SK-N-MC (cell line): ENCODE measurements around the gene SPATA46.

Source experiments
- DNase-seq: peaks from one replicate; pipeline ENCODE4 v3.0.0-alpha.2; 2011; ENCODE audit warnings: low read depth, low spot score
- H3K27ac ChIP-seq: fragments of 200-600 bp; sonication (generic); 2 replicates; pipeline ENCODE4 v1.5.1; 2016; ENCODE audit warnings: mixed run types
- H3K36me3 ChIP-seq: fragments of 200-600 bp; sonication (generic); 2 replicates; pipeline ENCODE4 v1.6.1; 2017; ENCODE audit warnings: antibody characterized with exemption, low read length, mixed read lengths; ENCODE audit not compliant: insufficient read depth
- H3K4me3 ChIP-seq: fragments of 200-600 bp; sonication (generic); 2 replicates; pipeline ENCODE4 v1.5.1; 2016
- H3K9ac ChIP-seq: fragments of 200-600 bp; sonication (generic); 2 replicates; pipeline ENCODE4 v1.8.0; 2017; ENCODE audit warnings: mixed run types, mixed read lengths; ENCODE audit not compliant: insufficient read length
- H3K9me3 ChIP-seq: fragments of 200-600 bp; sonication (generic); 2 replicates; pipeline ENCODE4 v1.6.1; 2017; ENCODE audit warnings: low read depth, mild to moderate bottlenecking, antibody characterized with exemption, low read length, moderate library complexity, mixed read lengths
- EZH2 ChIP-seq: fragments of 200-600 bp; sonication (generic); IDR thresholded peaks from one replicate; pipeline ENCODE4 v1.6.1; 2017; ENCODE audit warnings: antibody characterized with exemption
- FOXP2 ChIP-seq: optimal IDR thresholded peaks from 2 replicates; pipeline ENCODE3; 2011; ENCODE audit warnings: mild to moderate bottlenecking, moderate library complexity; ENCODE audit not compliant: insufficient read depth; ENCODE audit errors: extremely low read length, control extremely low read depth
- POLR2AphosphoS5 ChIP-seq: IDR thresholded peaks from 2 replicates; pipeline ENCODE4 v1.6.1; 2012; ENCODE audit warnings: mild to moderate bottlenecking, low read depth, low read length, borderline replicate concordance

SPATA46 gene

GRCh38 chr1:162383091-162383490 is 6.4 kb upstream of the SPATA46 start:
- H3K36me3 ChIP-seq = peaks cover 11% of the 10 kb centered on the region; the same call in 1 of the 2 replicates
- TF ChIP-seq FOXP2 (no peak), POLR2AphosphoS5 (no peak), EZH2 (no peak)
- H3K4me3 ChIP-seq = no peak overlapping the region
- no peak overlapping the region for H3K27ac ChIP-seq
- H3K9me3 ChIP-seq = no peaks in the 10 kb centered on the region
- no peak for DNase-seq
- H3K9ac ChIP-seq = no peak overlapping the region

- TF ChIP-seq FOXP2 = no peak
- no peak for TF ChIP-seq EZH2
- TF ChIP-seq POLR2AphosphoS5 = no peak
- Histone ChIP-seq H3K9me3 (no peaks in the 10 kb centered on the region), H3K9ac (no peak overlapping the region), H3K36me3 (peaks cover 11% of the 10 kb centered on the region; the same call in 1 of the 2 replicates), H3K27ac (no peak overlapping the region), H3K4me3 (no peak overlapping the region)
- no peak for DNase-seq
These were observed 5.5 kb upstream of the SPATA46 start for GRCh38 chr1:162381941-162382750.

- peaks cover 11% of the 10 kb centered on the region; the same call in 1 of the 2 replicates for H3K36me3 ChIP-seq
- no peak within 1 kb of the TSS for H3K27ac ChIP-seq
- TF ChIP-seq EZH2 (no peak), POLR2AphosphoS5 (no peak), FOXP2 (no peak)
- no peak for DNase-seq
- H3K9ac ChIP-seq = no peak within 1 kb of the TSS
- no peak within 1 kb of the TSS for H3K4me3 ChIP-seq
- H3K9me3 ChIP-seq = no peaks in the 10 kb centered on the region
These were observed 4.7 kb upstream of the SPATA46 start, which contains the start of gene C1orf226 for GRCh38 chr1:162381383-162381782. TSS of gene C1orf226 (plus strand) at chr1:162381728. CDS start at chr1:162381902, 174 bp downstream.

- Histone ChIP-seq H3K27ac (no peak overlapping the region), H3K36me3 (peaks cover 11% of the 10 kb centered on the region; the same call in 1 of the 2 replicates)
- no peak for DNase-seq
These were observed 3.6 kb upstream of the SPATA46 start for GRCh38 chr1:162380061-162380846.

GRCh38 chr1:162375463-162375862 is 1.2 kb downstream of the SPATA46 start:
- Histone ChIP-seq H3K27ac (no peak overlapping the region), H3K9ac (no peak overlapping the region), H3K9me3 (no peaks in the 10 kb centered on the region), H3K4me3 (no peak overlapping the region), H3K36me3 (peaks cover 1% of the 10 kb centered on the region; the same call in 1 of the 2 replicates)
- TF ChIP-seq POLR2AphosphoS5 (no peak), FOXP2 (no peak), EZH2 (no peak)
- DNase-seq = no peak

More at GRCh38 chr1:162380061-162380846, 3.6 kb upstream of the SPATA46 start:
- H3K9ac ChIP-seq = no peak overlapping the region
- H3K4me3 ChIP-seq = no peak overlapping the region
- TF ChIP-seq EZH2 (no peak), POLR2AphosphoS5 (no peak), FOXP2 (no peak)
- no peaks in the 10 kb centered on the region for H3K9me3 ChIP-seq

GRCh38 chr1:162374406-162374805 is 2.2 kb downstream of the SPATA46 start:
- no peak overlapping the region for H3K27ac ChIP-seq
- DNase-seq = no peak
- no peak overlapping the region for H3K9ac ChIP-seq
- peaks cover 3% of the 10 kb centered on the region; the same call in 1 of the 2 replicates for H3K36me3 ChIP-seq
- H3K9me3 ChIP-seq = no peaks in the 10 kb centered on the region
- no peak overlapping the region for H3K4me3 ChIP-seq
- TF ChIP-seq POLR2AphosphoS5 = no peak
- no peak for TF ChIP-seq EZH2
- TF ChIP-seq FOXP2 = no peak

- H3K9ac ChIP-seq = no peak overlapping the region
- no peak for DNase-seq
- peaks cover 3% of the 10 kb centered on the region; the same call in 1 of the 2 replicates for H3K36me3 ChIP-seq
- TF ChIP-seq FOXP2 = no peak
- no peak for TF ChIP-seq POLR2AphosphoS5
- TF ChIP-seq EZH2 = no peak
- H3K4me3 ChIP-seq = no peak overlapping the region
- H3K27ac ChIP-seq = no peak overlapping the region
- no peaks in the 10 kb centered on the region for H3K9me3 ChIP-seq
These were observed 3.0 kb downstream of the SPATA46 start for GRCh38 chr1:162373541-162374260.

GRCh38 chr1:162373072-162373427 is 3.6 kb downstream of the SPATA46 start:
- TF ChIP-seq FOXP2 (no peak), POLR2AphosphoS5 (no peak), EZH2 (no peak)
- Histone ChIP-seq H3K9me3 (no peaks in the 10 kb centered on the region), H3K9ac (no peak overlapping the region), H3K27ac (no peak overlapping the region), H3K36me3 (peaks cover 3% of the 10 kb centered on the region; the same call in 1 of the 2 replicates), H3K4me3 (no peak overlapping the region)
- no peak for DNase-seq
